PFSK-1 (cell line): Measurements from ENCODE around the gene GCLC.

ENCODE experiments used
- FOXP2 ChIP-seq: optimal IDR thresholded peaks from 2 replicates; pipeline ENCODE3; 2011; ENCODE audit warnings: borderline replicate concordance, control low read depth, inconsistent platforms; ENCODE audit not compliant: insufficient read depth; ENCODE audit errors: extremely low read length, extremely low read depth
- POLR2AphosphoS5 ChIP-seq: IDR thresholded peaks from 2 replicates; pipeline ENCODE4 v1.6.1; 2012; ENCODE audit warnings: low read depth, mild to moderate bottlenecking, control low read depth, low read length, moderate library complexity
- REST ChIP-seq, 2 experiments: IDR thresholded peaks; 2 replicates each; pipeline versions ENCODE4 v1.6.1 to v1.8.0; 2011 to 2012; ENCODE audit warnings: low read depth in 2 of 2, low read length in 2 of 2, control low read depth in 1 of 2, inconsistent platforms in 1 of 2, mild to moderate bottlenecking in 1 of 2, moderate library complexity in 1 of 2; ENCODE audit not compliant: insufficient read depth in 1 of 2
- SIN3A ChIP-seq: IDR thresholded peaks from 2 replicates; pipeline ENCODE4 v1.6.1; 2012; ENCODE audit warnings: mild to moderate bottlenecking, low read length, moderate library complexity, borderline replicate concordance; ENCODE audit not compliant: insufficient read depth
- TAF1 ChIP-seq: IDR thresholded peaks from 2 replicates; pipeline ENCODE4 v1.6.1; 2012; ENCODE audit warnings: low read length, control low read depth, borderline replicate concordance; ENCODE audit not compliant: insufficient read depth

The GCLC gene

GRCh38 chr6:53513056-53513455, 31.8 kb downstream of the GCLC start:
- TF ChIP-seq FOXP2 (no peak), REST (IDR thresholded peaks at IDR 0.05; ENCODE audit: insufficient read depth in 1 of 2, low read depth in 2 of 2, low read length in 2 of 2) (no peak), POLR2AphosphoS5 (no peak), SIN3A (no peak), TAF1 (no peak)

GRCh38 chr6:53512626-53513025, 32.3 kb downstream of the GCLC start:
- TF ChIP-seq REST (IDR thresholded peaks at IDR 0.05; ENCODE audit: insufficient read depth in 1 of 2, low read depth in 2 of 2, low read length in 2 of 2) (no peak), FOXP2 (no peak), POLR2AphosphoS5 (no peak), SIN3A (no peak), TAF1 (no peak)

- TF ChIP-seq REST (IDR thresholded peaks at IDR 0.05; ENCODE audit: insufficient read depth in 1 of 2, low read depth in 2 of 2, low read length in 2 of 2) (no peak), SIN3A (no peak), FOXP2 (no peak), TAF1 (no peak), POLR2AphosphoS5 (no peak)
Observed at GRCh38 chr6:53510746-53511145, 34.2 kb downstream of the GCLC start.

- TF ChIP-seq TAF1 (no peak), FOXP2 (no peak), POLR2AphosphoS5 (no peak), SIN3A (no peak), REST (IDR thresholded peaks at IDR 0.05; ENCODE audit: insufficient read depth in 1 of 2, low read depth in 2 of 2, low read length in 2 of 2) (no peak)
Observed at GRCh38 chr6:53506872-53507271, 38.0 kb downstream of the GCLC start.

GRCh38 chr6:53504512-53504911, 40.4 kb downstream of the GCLC start:
- TF ChIP-seq POLR2AphosphoS5, result no peak
- no peak for TF ChIP-seq REST (IDR thresholded peaks at IDR 0.05; ENCODE audit: insufficient read depth in 1 of 2, low read depth in 2 of 2, low read length in 2 of 2)
